GM19438 (cell line): ENCODE data around the gene LRRC61.

Experiments used
- ATAC-seq: cut with Tn5 transposase; IDR thresholded peaks from one replicate; pipeline ENCODE4 v1.9.1; 2021; ENCODE audit warnings: low read depth; ENCODE audit not compliant: unreplicated experiment

LRRC61 gene

GRCh38 chr7:150368884-150369747, 46.0 kb downstream of the LRRC61 start:
- peak; percentile 36 for ATAC-seq

- no peak for ATAC-seq
These were observed 46.8 kb downstream of the LRRC61 start for GRCh38 chr7:150369748-150370501.

- ATAC-seq = no peak
These were observed 47.5 kb downstream of the LRRC61 start for GRCh38 chr7:150370612-150371071.

- no peak for ATAC-seq
These were observed 48.2 kb downstream of the LRRC61 start for GRCh38 chr7:150371131-150371995.

- no peak for ATAC-seq
These were observed 48.8 kb downstream of the LRRC61 start for GRCh38 chr7:150371996-150372270.

GRCh38 chr7:150372271-150373048, 49.3 kb downstream of the LRRC61 start:
- no peak for ATAC-seq

- no peak for ATAC-seq
These were observed 50.1 kb downstream of the LRRC61 start for GRCh38 chr7:150373049-150373801.

GRCh38 chr7:150374026-150374425, 50.9 kb downstream of the LRRC61 start:
- ATAC-seq = no peak

- ATAC-seq = no peak
These were observed 51.3 kb downstream of the LRRC61 start for GRCh38 chr7:150374472-150374871.

GRCh38 chr7:150375662-150376521, 52.7 kb downstream of the LRRC61 start:
- no peak for ATAC-seq

GRCh38 chr7:150376560-150376959, 53.4 kb downstream of the LRRC61 start:
- no peak for ATAC-seq

GRCh38 chr7:150377196-150377595, 54.0 kb downstream of the LRRC61 start:
- ATAC-seq = no peak

GRCh38 chr7:150377635-150378034, 54.5 kb downstream of the LRRC61 start:
- no peak for ATAC-seq

GRCh38 chr7:150378115-150378852, 55.1 kb downstream of the LRRC61 start:
- peak; percentile 13 for ATAC-seq

GRCh38 chr7:150378853-150379440, 55.8 kb downstream of the LRRC61 start, which contains the start of gene ZNF775:
Gene ZNF775, plus strand, starts transcription at chr7:150379330. Its CDS starts 9,141 bp downstream, at chr7:150388471.
- ATAC-seq = peak; percentile 53

- no peak for ATAC-seq
These were observed 56.6 kb downstream of the LRRC61 start for GRCh38 chr7:150379441-150380379.
